GM10266 (cell line): ENCODE measurements around the gene NUDT11.
A peak's percentile ranks its signal among the peaks of the same experiment; 100 is the strongest.

Source experiments
- DNase-seq: peaks from one replicate; pipeline ENCODE4 v3.0.0; 2012; ENCODE audit errors: extremely low spot score
- CTCF ChIP-seq: IDR thresholded peaks from 2 replicates; pipeline ENCODE4 v1.5.1; 2012; ENCODE audit warnings: mild to moderate bottlenecking, low read depth; ENCODE audit not compliant: control insufficient read depth, insufficient read depth; ENCODE audit errors: missing control alignments

The NUDT11 gene

GRCh38 chrX:51476930-51477329 lies 19.5 kb downstream of the NUDT11 start:
- DNase-seq: no peak
- no peak for TF ChIP-seq CTCF

DNA sequence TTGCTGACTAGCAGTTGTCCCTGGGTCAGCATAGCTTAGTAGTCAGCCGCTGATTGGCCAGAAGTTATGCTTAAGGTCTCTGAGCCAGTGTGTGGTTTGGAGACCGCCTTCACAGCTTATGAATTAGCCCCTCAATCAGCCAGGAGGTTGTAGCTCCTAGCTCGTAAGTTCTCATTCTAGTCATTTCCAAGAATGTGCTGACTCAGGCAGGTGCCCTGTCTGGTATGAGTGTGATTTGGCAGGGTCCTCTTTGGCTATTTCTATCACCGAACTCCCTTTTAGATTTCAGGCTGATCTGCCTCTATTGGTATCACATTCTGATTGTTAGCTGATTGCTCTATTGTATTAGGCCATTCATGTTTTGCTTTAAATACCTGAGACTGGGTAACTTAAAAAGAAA lies 33.1 kb downstream of the NUDT11 start:
- no peak for TF ChIP-seq CTCF
- no peak for DNase-seq

- TF ChIP-seq CTCF: peak; percentile 66
- DNase-seq: peak; percentile 4
Observed at GRCh38 chrX:51461053-51462044, 35.0 kb downstream of the NUDT11 start.

DNA sequence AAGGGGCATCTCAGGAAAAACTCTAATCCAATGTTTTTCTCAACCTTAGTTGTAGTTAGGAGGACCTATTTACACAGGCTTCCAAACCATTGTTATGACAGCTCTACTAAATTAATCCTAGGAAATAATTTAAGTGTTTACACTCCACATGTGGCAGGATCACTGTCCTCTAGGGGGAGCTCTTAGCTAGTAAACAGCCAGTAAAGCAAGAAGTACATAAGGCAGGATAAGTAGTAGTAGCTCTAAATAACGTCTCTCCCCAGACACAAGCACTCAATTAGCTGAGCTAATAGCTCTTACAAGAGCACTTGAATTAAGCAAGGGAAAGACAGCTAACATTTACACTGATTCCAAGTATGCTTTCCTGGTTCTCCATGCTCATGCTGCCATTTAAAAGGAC lies 37.3 kb downstream of the NUDT11 start:
- peak; percentile 24 for TF ChIP-seq CTCF
- DNase-seq: no peak

DNA sequence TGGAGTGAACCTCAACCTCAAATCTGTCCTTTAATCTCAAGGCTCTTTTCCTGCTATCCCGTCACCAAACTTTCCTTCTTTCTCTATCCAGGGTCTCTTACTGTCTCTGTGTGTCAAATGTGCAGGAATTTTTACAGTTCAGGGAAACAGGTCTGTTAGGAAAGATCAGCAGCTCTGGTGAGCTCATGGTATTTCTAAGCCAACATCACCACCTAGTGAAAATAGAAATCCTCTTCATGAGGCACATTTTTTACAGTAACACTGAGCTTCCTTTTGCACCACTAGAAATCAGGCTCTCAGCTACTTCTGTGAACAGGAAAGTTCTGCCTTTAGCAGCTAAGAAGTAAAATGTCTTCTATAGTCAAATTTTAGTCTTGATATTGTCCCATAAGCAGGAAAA lies 39.6 kb downstream of the NUDT11 start:
- DNase-seq: no peak
- TF ChIP-seq CTCF: no peak

GRCh38 chrX:51456246-51456645 lies 40.1 kb downstream of the NUDT11 start:
- TF ChIP-seq CTCF: no peak
- DNase-seq: no peak

DNA sequence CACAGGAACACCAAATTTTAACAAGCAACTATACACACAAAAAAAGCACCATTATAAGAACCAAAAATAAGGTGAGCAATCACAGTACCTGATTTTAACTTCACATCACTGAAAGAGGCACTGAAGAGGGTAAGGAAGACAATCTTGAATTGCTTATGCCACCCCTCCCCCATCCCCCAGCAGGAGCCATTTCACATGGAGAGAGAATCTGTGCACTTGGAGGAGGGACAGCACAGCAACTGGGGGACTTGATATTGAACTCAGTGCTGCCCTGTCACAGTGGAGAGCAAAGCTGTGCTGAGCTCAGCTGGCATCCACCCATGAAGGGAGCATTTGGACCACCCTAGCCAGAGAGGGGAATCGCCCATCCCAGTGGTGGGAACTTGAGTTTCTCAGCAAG lies 56.0 kb downstream of the NUDT11 start:
- no peak for TF ChIP-seq CTCF
- no peak for DNase-seq
